Liver (tissue), 3 donors: ENCODE measurements around the gene TRAPPC10.

Experiments used
- JUND ChIP-seq, 2 donors: IDR thresholded peaks; 2 replicates each; pipeline ENCODE4 v1.6.1; 2016; ENCODE audit warnings: antibody characterized with exemption in 2 of 2
- NR2F2 ChIP-seq: IDR thresholded peaks from 2 replicates; pipeline ENCODE4 v1.6.1; 2016; ENCODE audit warnings: antibody characterized with exemption
- RAD21 ChIP-seq, 2 donors: IDR thresholded peaks; 2 replicates each; pipeline ENCODE4 v1.6.1; 2016; ENCODE audit warnings: antibody characterized with exemption in 2 of 2, mild to moderate bottlenecking in 2 of 2
- TF ChIP-seq, protein P1 (sequence below): fragments of 150-350 bp; IDR thresholded peaks from 2 replicates; pipeline ENCODE4 v1.5.1; 2017; ENCODE audit warnings: improper control_type of control experiment, low read depth, low read length; ENCODE audit not compliant: missing input control
- donor health status: healthy.
- donor health status: healthy.

DNA sequence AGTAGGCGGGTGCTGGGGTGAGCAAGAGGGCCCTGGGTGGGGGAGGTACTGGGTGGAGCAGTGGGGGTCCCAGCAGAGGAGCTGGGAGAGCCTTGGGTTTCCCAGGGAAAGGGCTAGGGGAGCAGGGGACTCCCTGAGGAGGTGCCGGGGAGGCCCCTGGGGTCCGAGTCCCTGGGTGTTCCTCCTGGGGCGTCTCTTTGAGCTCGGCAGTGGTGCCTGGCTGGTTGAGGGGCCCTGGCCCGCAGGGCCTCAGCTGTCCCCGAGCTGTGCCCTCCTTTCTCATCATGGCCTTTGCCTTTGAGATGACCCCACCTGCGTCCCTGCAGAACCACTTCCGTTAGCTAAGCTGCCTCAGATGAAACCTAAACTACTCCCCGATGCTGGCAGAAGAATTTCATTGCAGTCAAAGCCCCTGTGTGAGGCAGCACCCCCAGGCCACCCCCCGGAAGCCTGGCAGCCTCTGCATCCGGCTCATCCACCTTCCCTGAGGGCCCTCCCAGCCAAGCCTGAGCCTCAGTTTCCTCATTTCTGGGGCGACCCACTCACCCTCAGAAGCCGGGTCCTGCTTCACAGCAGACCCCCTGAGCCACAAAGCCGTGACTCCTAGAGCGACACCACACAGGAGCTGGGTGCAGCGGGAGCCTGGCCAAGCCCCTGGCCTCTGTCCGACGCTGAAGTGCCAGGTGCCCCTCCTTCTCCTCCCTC lies 43.5 kb upstream of the TRAPPC10 start:
- TF ChIP-seq, protein P1, sequence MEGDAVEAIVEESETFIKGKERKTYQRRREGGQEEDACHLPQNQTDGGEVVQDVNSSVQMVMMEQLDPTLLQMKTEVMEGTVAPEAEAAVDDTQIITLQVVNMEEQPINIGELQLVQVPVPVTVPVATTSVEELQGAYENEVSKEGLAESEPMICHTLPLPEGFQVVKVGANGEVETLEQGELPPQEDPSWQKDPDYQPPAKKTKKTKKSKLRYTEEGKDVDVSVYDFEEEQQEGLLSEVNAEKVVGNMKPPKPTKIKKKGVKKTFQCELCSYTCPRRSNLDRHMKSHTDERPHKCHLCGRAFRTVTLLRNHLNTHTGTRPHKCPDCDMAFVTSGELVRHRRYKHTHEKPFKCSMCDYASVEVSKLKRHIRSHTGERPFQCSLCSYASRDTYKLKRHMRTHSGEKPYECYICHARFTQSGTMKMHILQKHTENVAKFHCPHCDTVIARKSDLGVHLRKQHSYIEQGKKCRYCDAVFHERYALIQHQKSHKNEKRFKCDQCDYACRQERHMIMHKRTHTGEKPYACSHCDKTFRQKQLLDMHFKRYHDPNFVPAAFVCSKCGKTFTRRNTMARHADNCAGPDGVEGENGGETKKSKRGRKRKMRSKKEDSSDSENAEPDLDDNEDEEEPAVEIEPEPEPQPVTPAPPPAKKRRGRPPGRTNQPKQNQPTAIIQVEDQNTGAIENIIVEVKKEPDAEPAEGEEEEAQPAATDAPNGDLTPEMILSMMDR, result no peak
- TF ChIP-seq RAD21 (IDR thresholded peaks at IDR 0.05) (no peak), JUND (IDR thresholded peaks at IDR 0.05) (no peak), NR2F2 (no peak)
